GM10266 (cell line): ENCODE measurements around the gene PARPBP.

ENCODE experiments used
- DNase-seq: peaks from one replicate; pipeline ENCODE4 v3.0.0; 2012; ENCODE audit errors: extremely low spot score
- TF ChIP-seq, protein P1 (sequence below): IDR thresholded peaks from 2 replicates; pipeline ENCODE4 v1.5.1; 2012; ENCODE audit warnings: mild to moderate bottlenecking, low read depth; ENCODE audit not compliant: control insufficient read depth, insufficient read depth; ENCODE audit errors: missing control alignments

The PARPBP gene

DNA sequence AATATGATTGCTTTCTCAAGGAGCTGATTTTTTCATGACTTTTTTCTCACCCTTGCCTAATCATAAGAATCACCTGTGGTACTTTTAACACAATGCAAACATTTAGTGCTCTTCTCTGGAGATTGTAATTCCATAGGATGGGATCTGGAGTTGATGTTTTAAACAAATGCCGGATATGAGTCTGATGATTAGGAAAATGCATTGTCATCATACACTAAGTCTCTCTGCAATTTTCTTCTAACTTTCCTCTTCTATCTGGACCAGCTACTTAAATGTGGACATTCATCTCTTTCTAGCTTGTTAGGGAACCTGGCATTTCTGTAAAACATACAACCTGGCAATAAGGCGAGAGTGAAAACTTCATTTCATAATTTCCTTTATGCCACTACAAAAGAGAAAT is 54.1 kb downstream of the PARPBP start:
- DNase-seq = no peak

DNA sequence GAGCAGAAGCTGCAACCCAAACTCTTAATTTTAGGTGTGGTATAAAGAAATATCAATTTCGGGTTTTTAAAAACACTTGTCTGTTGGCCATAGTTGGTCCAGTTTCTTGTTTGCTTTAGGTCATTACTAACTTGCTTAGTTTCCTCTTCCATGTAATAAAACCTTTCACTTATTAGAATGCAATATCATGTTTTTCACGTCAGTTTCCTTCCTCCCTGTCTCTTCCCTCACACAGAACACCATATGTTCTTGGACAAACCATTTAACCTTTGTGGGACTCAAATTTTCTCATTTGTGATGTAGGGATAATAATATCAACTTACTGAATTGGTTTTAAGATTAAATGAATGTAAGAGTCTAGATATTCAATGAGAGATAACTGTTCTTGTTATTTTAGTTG is 54.8 kb downstream of the PARPBP start:
- no peak for DNase-seq
- TF ChIP-seq, protein P1, sequence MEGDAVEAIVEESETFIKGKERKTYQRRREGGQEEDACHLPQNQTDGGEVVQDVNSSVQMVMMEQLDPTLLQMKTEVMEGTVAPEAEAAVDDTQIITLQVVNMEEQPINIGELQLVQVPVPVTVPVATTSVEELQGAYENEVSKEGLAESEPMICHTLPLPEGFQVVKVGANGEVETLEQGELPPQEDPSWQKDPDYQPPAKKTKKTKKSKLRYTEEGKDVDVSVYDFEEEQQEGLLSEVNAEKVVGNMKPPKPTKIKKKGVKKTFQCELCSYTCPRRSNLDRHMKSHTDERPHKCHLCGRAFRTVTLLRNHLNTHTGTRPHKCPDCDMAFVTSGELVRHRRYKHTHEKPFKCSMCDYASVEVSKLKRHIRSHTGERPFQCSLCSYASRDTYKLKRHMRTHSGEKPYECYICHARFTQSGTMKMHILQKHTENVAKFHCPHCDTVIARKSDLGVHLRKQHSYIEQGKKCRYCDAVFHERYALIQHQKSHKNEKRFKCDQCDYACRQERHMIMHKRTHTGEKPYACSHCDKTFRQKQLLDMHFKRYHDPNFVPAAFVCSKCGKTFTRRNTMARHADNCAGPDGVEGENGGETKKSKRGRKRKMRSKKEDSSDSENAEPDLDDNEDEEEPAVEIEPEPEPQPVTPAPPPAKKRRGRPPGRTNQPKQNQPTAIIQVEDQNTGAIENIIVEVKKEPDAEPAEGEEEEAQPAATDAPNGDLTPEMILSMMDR = no peak

More for the DNA sequence above, 54.1 kb downstream of the PARPBP start:
- TF ChIP-seq, protein P1 = no peak

DNA sequence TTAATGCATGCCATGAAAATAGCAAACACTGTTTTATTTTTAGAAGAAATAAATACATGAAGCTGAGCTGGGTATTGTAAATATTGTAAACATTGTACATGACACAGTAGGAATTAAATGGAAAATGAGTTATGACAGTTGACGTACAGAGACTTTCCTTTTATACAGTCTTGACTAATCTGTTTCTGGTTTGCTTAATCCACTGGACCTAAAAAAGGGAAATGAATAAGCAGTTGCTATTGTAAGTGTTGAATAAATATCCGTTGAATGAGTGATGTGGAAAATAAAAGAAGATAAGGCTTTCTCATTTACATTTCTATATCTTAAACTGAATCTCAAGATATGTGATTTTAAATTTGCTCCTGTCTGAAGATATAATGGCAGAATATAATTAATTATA is 62.7 kb downstream of the PARPBP start:
- DNase-seq = no peak
- TF ChIP-seq, protein P1 = no peak

DNA sequence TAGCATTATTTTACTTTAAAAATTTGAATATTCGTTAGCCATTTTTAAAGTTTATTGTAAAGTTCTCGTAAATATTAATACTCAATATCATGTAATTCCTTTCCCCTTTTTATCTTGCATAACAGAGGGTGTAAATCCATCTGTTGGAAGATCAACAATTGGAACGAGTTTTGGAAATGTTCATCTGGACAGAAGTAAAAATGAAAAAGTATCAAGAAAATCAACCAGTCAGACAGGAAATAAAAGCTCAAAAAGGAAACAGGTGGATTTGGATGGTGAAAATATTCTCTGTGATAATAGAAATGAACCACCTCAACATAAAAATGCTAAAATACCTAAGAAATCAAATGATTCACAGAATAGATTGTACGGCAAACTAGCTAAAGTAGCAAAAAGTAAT is 75.8 kb downstream of the PARPBP start:
- TF ChIP-seq, protein P1 = no peak
- DNase-seq = no peak

DNA sequence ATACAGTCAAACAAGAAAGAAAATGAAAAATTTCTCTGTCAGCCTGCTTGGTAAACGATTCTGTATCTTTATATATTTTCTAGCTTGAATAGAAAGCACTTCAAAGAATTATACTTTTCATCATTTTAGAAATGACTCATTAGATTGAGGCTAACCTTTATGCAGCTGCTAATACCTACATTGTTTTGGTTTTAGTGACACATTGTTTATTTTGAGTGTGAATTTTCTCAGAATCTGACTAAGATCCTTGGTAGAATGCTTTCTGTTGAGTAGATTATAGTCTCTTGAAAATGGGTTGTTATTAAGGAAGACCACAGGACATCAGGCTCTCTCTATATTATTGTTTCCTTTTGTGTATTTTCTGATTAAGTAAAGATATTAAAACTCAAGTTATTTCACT is 77.8 kb downstream of the PARPBP start, which contains the start of gene PMCH:
Gene PMCH, minus strand, starts transcription at position 45 of the 400 bp plus-strand sequence. CDS start 63 bp downstream, outside the sequence.
- TF ChIP-seq, protein P1 = no peak
- DNase-seq = peak; percentile 53

DNA sequence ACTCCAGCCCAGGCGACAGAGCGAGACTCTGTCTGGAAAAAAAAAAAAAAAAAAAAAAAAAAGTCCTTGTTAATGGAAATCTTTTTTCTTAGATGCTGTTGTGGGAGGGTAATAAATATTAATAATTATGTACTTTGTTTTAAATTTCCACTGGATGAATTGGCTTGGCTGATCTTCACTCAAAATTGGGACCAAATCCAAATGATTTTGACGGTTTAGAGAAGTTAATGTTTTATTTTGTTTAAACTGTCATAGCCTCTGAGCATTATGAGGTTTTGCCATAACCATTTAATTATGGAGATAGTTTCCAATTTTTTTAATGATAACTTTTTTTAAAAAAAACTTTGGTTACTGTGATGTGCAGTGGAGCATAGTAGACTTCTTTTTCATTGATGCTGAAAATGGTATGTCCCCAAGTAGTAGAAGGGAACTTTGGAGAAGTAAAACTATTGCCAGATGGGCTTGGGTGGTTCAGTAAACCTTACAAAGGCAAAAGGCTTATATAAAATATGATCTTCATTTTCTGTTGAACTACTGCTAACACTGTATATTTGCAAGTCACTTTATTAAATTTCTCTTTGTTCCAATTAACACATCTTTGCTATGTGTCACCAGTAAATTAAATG is 81.6 kb downstream of the PARPBP start:
- TF ChIP-seq, protein P1 = no peak
- no peak for DNase-seq

DNA sequence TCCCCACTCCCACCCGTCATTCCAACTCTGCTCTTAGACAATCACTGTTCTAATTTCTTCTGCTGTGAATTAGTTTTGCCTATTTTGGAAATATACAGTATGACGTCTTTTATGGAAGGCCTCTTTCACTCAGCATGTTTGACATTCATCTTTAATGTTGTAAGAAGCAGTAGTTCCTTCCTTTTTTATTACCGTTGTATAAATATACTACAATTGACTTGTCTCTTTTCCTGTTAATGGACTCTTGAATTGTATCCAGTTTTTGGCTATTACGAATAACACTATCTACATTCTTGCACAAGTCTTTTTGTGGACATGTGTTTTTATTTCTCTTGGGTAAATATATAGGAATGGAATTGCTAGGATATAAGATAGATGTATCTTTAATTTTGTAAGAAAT is 82.6 kb downstream of the PARPBP start:
- DNase-seq = no peak
- TF ChIP-seq, protein P1 = no peak
